Glutamatergic neuron (in vitro differentiated cells): ENCODE results near the gene CLEC18B. TPM values are rescaled to one million over a fixed set of nuclear protein-coding genes. Genes with fewer than 3 reads are reported as not detected.

Experiments used
- DNase-seq: peaks from one replicate; pipeline ENCODE4 v3.0.0; 2022
- H3K27ac Mint-ChIP-seq: one replicate; pipeline ENCODE4 v1.8.0; 2020; ENCODE audit warnings: mild to moderate bottlenecking, mixed read lengths, inconsistent platforms; ENCODE audit not compliant: unreplicated experiment
- H3K27me3 Mint-ChIP-seq: one replicate; pipeline ENCODE4 v1.8.0; 2020; ENCODE audit warnings: mild to moderate bottlenecking, moderate library complexity, mixed read lengths, inconsistent platforms; ENCODE audit not compliant: unreplicated experiment
- H3K36me3 Mint-ChIP-seq: one replicate; pipeline ENCODE4 v1.8.0; 2020; ENCODE audit warnings: mild to moderate bottlenecking, mixed read lengths, inconsistent platforms; ENCODE audit not compliant: unreplicated experiment
- H3K4me1 Mint-ChIP-seq: one replicate; pipeline ENCODE4 v1.8.0; 2020; ENCODE audit warnings: mild to moderate bottlenecking, low read depth, mixed read lengths, inconsistent platforms; ENCODE audit not compliant: unreplicated experiment
- H3K4me3 Mint-ChIP-seq: one replicate; pipeline ENCODE4 v1.8.0; 2020; ENCODE audit warnings: mild to moderate bottlenecking, mixed read lengths, inconsistent platforms; ENCODE audit not compliant: unreplicated experiment
- H3K9me3 Mint-ChIP-seq: one replicate; pipeline ENCODE4 v1.8.0; 2020; ENCODE audit warnings: mild to moderate bottlenecking, moderate library complexity, mixed read lengths, inconsistent platforms; ENCODE audit not compliant: unreplicated experiment
- total RNA-seq: library from RNA; stranded (reverse); fragmentation: NEBNext Ultra II Directional; extraction: Animal tissue kit (Norgen Biotek cat#: 25700); gene quantifications from one replicate; pipeline ENCODE4 v1.2.1, GENCODE V29; 2021; ENCODE audit not compliant: unreplicated experiment
- TF ChIP-seq, protein P1 (sequence below): fragments of 200-600 bp; sonication (generic); IDR thresholded peaks from one replicate; pipeline ENCODE4 v1.5.0; 2021; ENCODE audit not compliant: partially characterized antibody, unreplicated experiment

Gene CLEC18B
- total RNA-seq, 1 donor from 2014 or later, result 1.6 TPM

- no peaks in the 10 kb centered on the region for H3K4me1 Mint-ChIP-seq
- DNase-seq, result no peak
- H3K9me3 Mint-ChIP-seq, result no peaks in the 10 kb centered on the region
- peaks cover 2% of the 10 kb centered on the region for H3K27me3 Mint-ChIP-seq
- H3K4me3 Mint-ChIP-seq, result no peak overlapping the region
- H3K36me3 Mint-ChIP-seq, result peaks cover 4% of the 10 kb centered on the region
- H3K27ac Mint-ChIP-seq, result no peak overlapping the region
- TF ChIP-seq, protein P1, sequence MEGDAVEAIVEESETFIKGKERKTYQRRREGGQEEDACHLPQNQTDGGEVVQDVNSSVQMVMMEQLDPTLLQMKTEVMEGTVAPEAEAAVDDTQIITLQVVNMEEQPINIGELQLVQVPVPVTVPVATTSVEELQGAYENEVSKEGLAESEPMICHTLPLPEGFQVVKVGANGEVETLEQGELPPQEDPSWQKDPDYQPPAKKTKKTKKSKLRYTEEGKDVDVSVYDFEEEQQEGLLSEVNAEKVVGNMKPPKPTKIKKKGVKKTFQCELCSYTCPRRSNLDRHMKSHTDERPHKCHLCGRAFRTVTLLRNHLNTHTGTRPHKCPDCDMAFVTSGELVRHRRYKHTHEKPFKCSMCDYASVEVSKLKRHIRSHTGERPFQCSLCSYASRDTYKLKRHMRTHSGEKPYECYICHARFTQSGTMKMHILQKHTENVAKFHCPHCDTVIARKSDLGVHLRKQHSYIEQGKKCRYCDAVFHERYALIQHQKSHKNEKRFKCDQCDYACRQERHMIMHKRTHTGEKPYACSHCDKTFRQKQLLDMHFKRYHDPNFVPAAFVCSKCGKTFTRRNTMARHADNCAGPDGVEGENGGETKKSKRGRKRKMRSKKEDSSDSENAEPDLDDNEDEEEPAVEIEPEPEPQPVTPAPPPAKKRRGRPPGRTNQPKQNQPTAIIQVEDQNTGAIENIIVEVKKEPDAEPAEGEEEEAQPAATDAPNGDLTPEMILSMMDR, result no peak
Measured at GRCh38 chr16:74450967-74451760, 29.9 kb upstream of the CLEC18B start.

DNA sequence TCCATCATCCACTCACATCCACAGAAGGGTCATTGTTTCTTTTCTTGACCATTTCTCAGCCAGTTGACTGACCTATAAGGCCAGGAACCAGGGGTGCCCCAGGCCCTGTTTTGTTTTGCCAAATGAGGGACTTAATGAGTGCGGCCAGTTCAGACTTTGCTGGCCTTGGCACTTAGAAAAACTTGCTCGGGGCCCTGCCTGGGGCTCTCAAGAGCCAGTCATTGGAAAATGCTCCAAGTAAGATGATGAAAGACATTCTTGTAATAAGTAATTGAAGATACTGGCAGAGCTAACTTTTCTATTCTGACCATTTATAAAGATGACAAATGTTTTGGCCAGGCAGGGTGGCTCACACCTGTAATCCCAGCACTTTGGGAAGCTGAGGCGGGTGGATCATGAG is 29.0 kb upstream of the CLEC18B start:
- Mint-ChIP-seq H3K36me3 (peaks cover 4% of the 10 kb centered on the region), H3K27ac (no peak overlapping the region), H3K27me3 (peaks cover 2% of the 10 kb centered on the region), H3K9me3 (no peaks in the 10 kb centered on the region), H3K4me3 (no peak overlapping the region), H3K4me1 (no peaks in the 10 kb centered on the region)
- TF ChIP-seq, protein P1, result no peak
- no peak for DNase-seq

DNA sequence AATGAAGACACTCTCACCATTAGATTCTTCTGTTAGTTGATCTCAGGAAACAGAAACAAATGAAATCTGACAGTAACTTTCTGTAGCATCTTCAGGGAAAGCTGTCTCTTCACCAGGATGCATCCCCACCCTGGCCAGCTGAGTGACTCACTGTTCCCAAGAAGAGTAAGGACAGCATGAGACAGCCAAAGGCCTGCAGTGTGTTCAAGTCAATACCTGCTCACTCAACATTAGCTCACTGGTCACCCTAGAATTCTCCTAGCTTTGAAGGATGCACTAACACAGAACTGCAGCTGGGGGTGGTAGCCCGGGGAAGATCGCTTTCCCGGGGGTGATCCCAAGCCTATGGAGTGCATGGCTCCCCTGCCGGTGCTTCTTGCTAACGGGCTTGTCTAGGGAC is 28.2 kb upstream of the CLEC18B start:
- H3K4me1 Mint-ChIP-seq, result no peaks in the 10 kb centered on the region
- H3K27me3 Mint-ChIP-seq, result peaks cover 2% of the 10 kb centered on the region
- no peak overlapping the region for H3K27ac Mint-ChIP-seq
- H3K36me3 Mint-ChIP-seq, result peaks cover 4% of the 10 kb centered on the region
- H3K9me3 Mint-ChIP-seq, result no peaks in the 10 kb centered on the region
- TF ChIP-seq, protein P1, result no peak
- H3K4me3 Mint-ChIP-seq, result no peak overlapping the region
- DNase-seq, result no peak

DNA sequence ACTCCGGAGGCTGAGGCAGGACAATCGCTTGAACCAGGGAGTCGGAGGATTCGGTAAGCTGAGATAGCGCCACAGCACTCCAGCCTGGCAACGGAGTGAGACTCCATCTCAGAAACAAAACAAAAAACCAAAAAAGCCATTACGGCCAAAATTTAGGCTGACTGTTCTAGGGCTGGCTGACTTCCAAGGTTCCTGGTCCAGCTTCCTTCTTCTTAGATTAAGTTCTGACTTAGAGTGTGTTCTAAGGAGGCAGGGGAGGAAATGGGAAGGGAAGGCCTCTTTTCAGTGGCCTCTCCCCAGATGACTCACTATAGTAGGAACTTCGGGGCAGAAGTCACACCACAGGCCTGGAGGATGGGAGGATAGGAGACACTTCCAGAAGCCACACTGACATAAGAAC is 27.7 kb upstream of the CLEC18B start:
- no peak for DNase-seq
- Mint-ChIP-seq H3K4me3 (no peak overlapping the region), H3K9me3 (no peaks in the 10 kb centered on the region), H3K27me3 (peaks cover 2% of the 10 kb centered on the region), H3K27ac (no peak overlapping the region), H3K36me3 (peaks cover 4% of the 10 kb centered on the region), H3K4me1 (no peaks in the 10 kb centered on the region)
- TF ChIP-seq, protein P1, result no peak

- Mint-ChIP-seq H3K27me3 (peaks cover 2% of the 10 kb centered on the region), H3K27ac (no peak overlapping the region)
Measured at GRCh38 chr16:74447578-74447977, 26.3 kb upstream of the CLEC18B start.

More at GRCh38 chr16:74447578-74447977, 26.3 kb upstream of the CLEC18B start:
- no peak for DNase-seq
- peaks cover 4% of the 10 kb centered on the region for H3K36me3 Mint-ChIP-seq
- no peaks in the 10 kb centered on the region for H3K9me3 Mint-ChIP-seq
- H3K4me3 Mint-ChIP-seq, result no peak overlapping the region
- TF ChIP-seq, protein P1, result no peak
- H3K4me1 Mint-ChIP-seq, result no peaks in the 10 kb centered on the region
